Measurements from ENCODE around the gene JAML.

The JAML gene

DNA sequence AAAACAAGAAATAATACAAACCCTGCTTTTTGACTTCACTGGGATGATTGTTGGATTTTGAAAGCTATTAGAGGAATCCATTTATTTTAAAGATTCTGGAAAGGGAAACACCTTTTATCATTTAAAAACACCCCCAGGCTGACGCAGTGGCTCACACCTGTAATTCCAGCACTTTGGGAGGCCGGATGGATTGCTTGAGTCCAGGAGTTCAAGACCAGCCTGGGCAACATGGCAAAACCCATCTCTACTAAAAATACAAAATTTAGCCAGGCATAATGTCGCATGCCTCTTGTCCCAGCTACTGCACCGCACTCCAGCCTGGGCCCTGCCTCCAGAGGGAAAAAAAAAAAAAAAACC is 48.1 kb downstream of the JAML start:
- no peak overlapping the region for H3K4me3 ChIP-seq (ENCODE audit: low read depth, low read length)
- TF ChIP-seq, protein P1, sequence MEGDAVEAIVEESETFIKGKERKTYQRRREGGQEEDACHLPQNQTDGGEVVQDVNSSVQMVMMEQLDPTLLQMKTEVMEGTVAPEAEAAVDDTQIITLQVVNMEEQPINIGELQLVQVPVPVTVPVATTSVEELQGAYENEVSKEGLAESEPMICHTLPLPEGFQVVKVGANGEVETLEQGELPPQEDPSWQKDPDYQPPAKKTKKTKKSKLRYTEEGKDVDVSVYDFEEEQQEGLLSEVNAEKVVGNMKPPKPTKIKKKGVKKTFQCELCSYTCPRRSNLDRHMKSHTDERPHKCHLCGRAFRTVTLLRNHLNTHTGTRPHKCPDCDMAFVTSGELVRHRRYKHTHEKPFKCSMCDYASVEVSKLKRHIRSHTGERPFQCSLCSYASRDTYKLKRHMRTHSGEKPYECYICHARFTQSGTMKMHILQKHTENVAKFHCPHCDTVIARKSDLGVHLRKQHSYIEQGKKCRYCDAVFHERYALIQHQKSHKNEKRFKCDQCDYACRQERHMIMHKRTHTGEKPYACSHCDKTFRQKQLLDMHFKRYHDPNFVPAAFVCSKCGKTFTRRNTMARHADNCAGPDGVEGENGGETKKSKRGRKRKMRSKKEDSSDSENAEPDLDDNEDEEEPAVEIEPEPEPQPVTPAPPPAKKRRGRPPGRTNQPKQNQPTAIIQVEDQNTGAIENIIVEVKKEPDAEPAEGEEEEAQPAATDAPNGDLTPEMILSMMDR (IDR thresholded peaks at IDR 0.05; ENCODE audit: low read depth, low read length): no peak

DNA sequence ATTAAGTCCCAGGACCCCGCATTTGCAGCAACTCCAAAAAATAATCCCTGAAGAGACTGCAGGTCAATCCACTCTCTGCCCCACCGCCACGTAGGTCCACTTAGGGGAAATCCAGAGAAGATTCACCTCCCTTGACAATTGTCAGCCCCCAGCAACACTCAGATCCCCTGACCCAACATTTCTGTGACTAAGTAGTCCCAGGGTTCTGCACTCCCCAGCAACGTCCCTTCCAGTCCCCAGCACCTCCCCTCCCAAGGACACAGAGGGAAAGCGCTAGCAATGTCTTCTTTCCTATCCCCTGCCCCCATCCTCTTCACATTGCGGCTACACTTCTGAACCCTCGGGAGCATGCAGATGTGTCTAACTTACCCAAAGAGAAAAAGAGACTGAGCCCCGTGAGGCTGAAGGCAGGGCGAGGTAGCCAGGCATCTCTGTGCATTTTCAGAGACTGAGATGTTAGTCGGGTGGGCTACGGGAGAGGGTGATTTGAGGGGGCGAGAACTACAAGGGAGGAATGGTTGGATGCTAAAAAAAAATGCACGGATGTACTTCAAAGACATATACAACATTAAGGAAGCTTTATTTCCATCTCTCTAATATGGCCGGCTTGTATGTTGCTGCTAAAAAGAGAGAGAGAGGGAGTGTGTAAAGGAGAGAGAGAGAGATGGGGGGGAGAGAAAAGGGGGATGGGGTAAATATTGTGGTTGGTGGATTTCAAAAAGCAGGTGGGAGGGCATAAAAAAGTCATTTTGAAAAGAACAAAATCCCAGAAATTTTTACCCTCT is 48.6 kb downstream of the JAML start, which contains the start of gene SCN2B:
Gene SCN2B (minus strand): TSS at position 647 of the 785 bp plus-strand sequence. CDS start 208 bp downstream, at position 439.
- TF ChIP-seq, protein P1 (IDR thresholded peaks at IDR 0.05; ENCODE audit: low read depth, low read length): no peak
- H3K4me3 ChIP-seq (ENCODE audit: low read depth, low read length): no peak within 1 kb of the TSS

DNA sequence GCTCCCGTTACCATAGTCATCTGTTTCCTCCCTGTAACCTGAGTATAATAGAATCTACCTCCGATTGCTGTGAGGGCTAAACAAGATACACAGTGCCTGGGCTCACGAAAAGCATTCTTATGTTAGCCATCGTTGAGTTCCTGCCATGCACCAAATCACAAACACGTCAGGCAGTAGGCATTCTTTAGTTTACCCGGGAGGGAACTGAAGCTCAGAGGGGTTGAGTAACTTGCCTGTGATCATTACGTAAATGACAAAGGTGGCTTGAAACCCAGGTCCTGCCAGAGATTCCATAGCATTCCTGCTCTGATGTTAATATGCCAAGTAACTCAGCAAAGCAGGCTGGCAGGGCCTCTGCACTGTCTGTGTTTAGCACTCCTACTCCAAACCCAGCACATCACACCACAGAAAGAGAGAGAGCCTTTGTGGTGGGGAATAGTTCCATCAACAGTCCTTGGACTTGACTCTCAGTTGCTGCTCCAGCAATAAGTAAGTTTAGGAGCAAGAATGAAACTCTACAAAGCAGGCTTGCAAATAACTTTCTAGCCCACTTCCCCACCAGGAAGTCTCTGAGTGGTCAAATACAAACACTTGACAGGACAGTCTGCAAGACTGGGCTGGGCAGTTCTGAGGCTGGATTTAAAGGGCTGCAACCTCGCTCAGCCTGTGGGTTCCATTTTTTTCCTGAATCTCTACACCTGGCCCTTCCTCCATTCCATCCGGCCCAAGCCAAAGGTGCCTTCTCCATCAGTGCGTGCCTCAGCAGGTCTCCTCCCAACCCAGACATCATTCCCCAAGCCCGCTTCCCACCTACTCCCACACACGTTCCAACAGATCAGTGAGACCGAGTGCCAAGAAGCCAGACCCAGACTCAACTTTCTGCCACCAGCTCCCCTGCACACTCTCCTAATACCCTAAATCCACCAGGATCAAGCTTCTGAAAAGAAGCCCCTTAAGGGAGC is 49.5 kb downstream of the JAML start:
- TF ChIP-seq, protein P1 (IDR thresholded peaks at IDR 0.05; ENCODE audit: low read depth, low read length): no peak
- H3K4me3 ChIP-seq (ENCODE audit: low read depth, low read length): no peak overlapping the region

DNA sequence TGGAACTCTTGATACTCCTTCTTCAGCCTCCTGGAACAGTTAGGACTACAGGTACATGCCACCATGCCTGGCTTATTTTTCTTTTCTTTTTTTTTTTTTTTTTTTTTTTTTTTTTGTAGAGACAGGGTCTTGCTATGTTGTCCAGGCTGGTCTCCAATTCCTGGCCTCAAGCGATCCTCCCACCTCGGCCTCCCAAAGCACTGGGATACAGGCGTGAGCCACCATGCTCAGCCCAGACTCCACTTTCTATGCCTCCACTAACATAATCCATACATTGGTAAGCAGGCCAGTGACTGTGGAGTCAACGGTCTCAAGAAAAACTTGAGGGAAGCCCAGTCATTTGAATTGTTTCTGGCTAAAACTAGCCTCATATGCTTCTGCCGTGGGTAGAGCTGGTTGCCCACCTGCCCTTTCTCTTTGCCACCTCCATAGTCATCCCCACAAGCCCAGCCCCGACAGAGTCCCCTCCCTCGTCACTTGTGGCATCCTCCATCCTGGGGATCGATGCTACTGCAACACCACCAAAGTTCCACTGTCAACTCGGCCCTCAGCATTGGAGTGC is 50.7 kb downstream of the JAML start:
- TF ChIP-seq, protein P1 (IDR thresholded peaks at IDR 0.05; ENCODE audit: low read depth, low read length): no peak
- no peak overlapping the region for H3K4me3 ChIP-seq (ENCODE audit: low read depth, low read length)

DNA sequence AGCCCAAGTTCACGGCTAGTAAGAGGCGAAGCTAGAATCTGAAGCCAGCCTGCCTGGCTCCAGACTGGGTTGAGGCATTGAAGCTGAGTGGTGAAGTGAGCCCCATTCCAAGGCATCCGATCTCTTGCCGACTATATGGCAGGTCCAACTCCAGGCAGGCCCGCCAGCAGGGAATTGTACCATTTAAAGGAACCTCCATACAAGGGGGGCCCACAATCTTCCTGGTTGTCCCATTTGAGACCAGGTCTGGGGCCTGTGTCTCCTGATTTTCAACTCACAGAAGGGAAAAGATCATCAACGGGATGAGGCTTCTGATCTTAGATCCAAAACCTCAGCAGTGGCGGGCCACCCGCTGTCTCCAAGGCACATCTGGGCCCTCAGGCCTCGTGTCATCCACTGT is 52.5 kb downstream of the JAML start:
- TF ChIP-seq, protein P1 (IDR thresholded peaks at IDR 0.05; ENCODE audit: low read depth, low read length): no peak
- H3K4me3 ChIP-seq (ENCODE audit: low read depth, low read length): no peak overlapping the region

DNA sequence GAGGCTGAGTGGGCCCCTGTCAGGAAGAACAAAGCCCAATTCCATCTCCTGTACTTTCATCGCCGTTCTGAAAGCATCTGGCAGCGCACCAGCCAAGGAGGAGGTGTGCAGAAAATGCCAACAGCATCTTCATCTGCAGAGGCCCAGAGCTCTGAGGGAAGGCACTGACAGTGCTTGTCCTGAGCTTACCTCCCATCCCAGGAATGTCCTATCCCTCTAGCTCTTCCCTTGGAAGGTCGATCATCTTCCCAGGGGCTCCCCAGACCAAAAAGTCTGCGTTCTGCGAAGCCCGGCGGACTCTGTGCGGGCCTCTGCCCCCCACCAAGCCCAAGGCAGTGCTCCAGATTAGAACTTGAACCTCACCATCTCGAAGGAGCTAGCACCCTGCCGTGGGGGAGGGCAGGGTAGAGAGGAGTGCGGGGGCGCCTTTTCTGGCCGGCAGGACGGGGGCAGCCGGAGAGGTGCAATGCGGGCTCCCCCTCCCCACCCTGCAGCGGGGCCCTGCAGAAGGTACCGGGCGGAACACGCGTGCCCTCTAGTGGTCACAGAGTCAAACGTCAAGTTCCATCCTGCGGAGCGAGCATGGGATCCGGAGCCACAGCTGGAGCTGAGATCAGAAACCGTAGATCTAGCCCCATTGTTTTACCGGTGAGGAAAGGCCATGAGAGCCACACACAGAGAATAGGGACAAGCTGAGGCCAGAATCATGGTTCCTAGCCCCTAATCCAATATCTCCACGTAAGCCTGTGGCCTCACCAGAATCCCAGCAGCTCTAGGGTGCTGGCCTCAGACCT is 53.3 kb downstream of the JAML start:
- TF ChIP-seq, protein P1 (IDR thresholded peaks at IDR 0.05; ENCODE audit: low read depth, low read length): peak; percentile 91
- H3K4me3 ChIP-seq (ENCODE audit: low read depth, low read length): no peak overlapping the region
